ENCODE results near the gene LMTK3.

- TF ChIP-seq POLR2A (IDR thresholded peaks at IDR 0.05), result no peak
- no peak for TF ChIP-seq CTCF (IDR thresholded peaks at IDR 0.05)
These were observed 13.1 kb upstream of the LMTK3 start for GRCh38 chr19:48524732-48525131.

All from body of pancreas (tissue), 4 donors.